HG03196 (cell line): ENCODE data around the gene STARD3.
"Not testable (repeated sequence)": the region's sequence is repeated elsewhere in the genome, so short reads cannot be mapped to it uniquely, and the experiment has no call there.

ENCODE experiments used
- ATAC-seq: cut with Tn5 transposase; IDR thresholded peaks from one replicate; pipeline ENCODE4 v1.9.1; 2021; ENCODE audit not compliant: unreplicated experiment

The STARD3 gene

GRCh38 chr17:39636927-39637736 lies at the start of gene STARD3:
Gene STARD3, plus strand, starts transcription at chr17:39637144. Its CDS starts 16,388 bp downstream, at chr17:39653532.
- ATAC-seq: peak; percentile 65

GRCh38 chr17:39590180-39590579 lies 46.8 kb upstream of the STARD3 start:
- not testable (repeated sequence) for ATAC-seq

GRCh38 chr17:39591958-39592954 lies 44.7 kb upstream of the STARD3 start:
- ATAC-seq: no peak

GRCh38 chr17:39593371-39593770 lies 43.6 kb upstream of the STARD3 start:
- ATAC-seq: no peak

GRCh38 chr17:39595294-39595693 lies 41.6 kb upstream of the STARD3 start:
- no peak for ATAC-seq

- ATAC-seq: no peak
Measured at GRCh38 chr17:39595928-39596510, 40.9 kb upstream of the STARD3 start.

GRCh38 chr17:39596543-39597267 lies 40.2 kb upstream of the STARD3 start:
- no peak for ATAC-seq

GRCh38 chr17:39597372-39598046 lies 39.4 kb upstream of the STARD3 start:
- no peak for ATAC-seq

GRCh38 chr17:39598047-39598481 lies 38.9 kb upstream of the STARD3 start:
- no peak for ATAC-seq

GRCh38 chr17:39598630-39599003 lies 38.3 kb upstream of the STARD3 start:
- no peak for ATAC-seq

GRCh38 chr17:39599004-39599664 lies 37.8 kb upstream of the STARD3 start:
- ATAC-seq: no peak

GRCh38 chr17:39599665-39600231 lies 37.2 kb upstream of the STARD3 start:
- ATAC-seq: no peak

- no peak for ATAC-seq
Measured at GRCh38 chr17:39600288-39600996, 36.5 kb upstream of the STARD3 start.

GRCh38 chr17:39600997-39601597 lies 35.8 kb upstream of the STARD3 start:
- ATAC-seq: no peak

- no peak for ATAC-seq
Measured at GRCh38 chr17:39601758-39602532, 35.0 kb upstream of the STARD3 start.

- no peak for ATAC-seq
Measured at GRCh38 chr17:39602533-39603303, 34.2 kb upstream of the STARD3 start.
